AG04449 (cell line): ENCODE data around the gene PDCD5.

ENCODE experiments used
- CTCF ChIA-PET: fragments of 350-600 bp; formaldehyde crosslinking; extraction: SDS; loops from one replicate; lab custom pipeline; 2021; ENCODE audit warnings: antibody characterized with exemption; lab: Yijun Ruan, JAX
- POLR2A ChIA-PET: fragments of 400-600, 350-600 bp; formaldehyde crosslinking; extraction: SDS; loops from one replicate; lab custom pipeline; 2020; ENCODE audit warnings: antibody characterized with exemption, inconsistent platforms; lab: Yijun Ruan, JAX
- DNase-seq: peaks from one replicate; pipeline ENCODE4 v3.0.0-alpha.2; 2010; ENCODE audit warnings: low read depth, low spot score
- H3K4me3 ChIP-seq: 2 replicates; pipeline ENCODE4 v1.5.1; 2011; ENCODE audit warnings: low read depth, mild to moderate bottlenecking, control low read depth, low read length
- TF ChIP-seq, protein P1 (sequence below): IDR thresholded peaks from one replicate; pipeline ENCODE4 v1.5.1; 2011; ENCODE audit warnings: mild to moderate bottlenecking, moderate library complexity, low read length, control low read depth, inconsistent platforms; ENCODE audit not compliant: insufficient read depth; ENCODE audit errors: missing control alignments

The PDCD5 gene

DNA sequence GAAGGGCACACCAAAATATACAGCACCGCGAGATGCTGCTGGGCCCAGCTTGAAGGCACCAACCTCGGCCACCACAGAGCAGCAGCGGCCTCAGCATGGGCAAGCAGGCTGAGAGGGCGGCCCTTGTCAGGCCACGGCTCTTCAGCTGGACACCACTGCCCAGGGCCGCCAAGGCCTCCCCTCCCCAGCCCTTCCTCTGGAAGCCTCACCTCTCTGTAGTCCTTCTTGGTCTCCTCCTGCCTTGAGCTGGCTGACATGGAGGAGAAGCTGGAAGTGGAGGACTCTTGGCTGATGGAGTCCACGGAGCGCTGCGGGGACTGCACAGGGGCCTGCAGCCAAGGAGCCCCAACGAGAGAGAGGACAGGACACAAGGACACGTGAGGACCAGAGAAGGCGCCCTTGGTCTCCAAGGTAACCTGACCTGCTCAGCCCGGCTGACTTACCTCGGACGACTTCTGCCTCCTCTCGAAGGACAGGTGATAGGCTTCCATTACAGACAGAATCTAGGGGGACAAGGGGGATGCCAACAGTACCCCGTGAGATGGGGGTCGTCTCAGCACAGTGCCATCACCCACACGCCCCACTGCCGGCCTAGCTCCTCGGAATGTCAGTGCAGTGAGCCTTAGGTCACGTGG, 38.2 kb downstream of the PDCD5 start:
- no peak overlapping the region for H3K4me3 ChIP-seq
- ChIA-PET POLR2A (no interaction called here), CTCF (interaction anchor here (1.9 kb wide), 1 partner anchor 19 kb away, joined by 6 read pairs; no protein-coding TSS in a partner anchor)
- TF ChIP-seq, protein P1, sequence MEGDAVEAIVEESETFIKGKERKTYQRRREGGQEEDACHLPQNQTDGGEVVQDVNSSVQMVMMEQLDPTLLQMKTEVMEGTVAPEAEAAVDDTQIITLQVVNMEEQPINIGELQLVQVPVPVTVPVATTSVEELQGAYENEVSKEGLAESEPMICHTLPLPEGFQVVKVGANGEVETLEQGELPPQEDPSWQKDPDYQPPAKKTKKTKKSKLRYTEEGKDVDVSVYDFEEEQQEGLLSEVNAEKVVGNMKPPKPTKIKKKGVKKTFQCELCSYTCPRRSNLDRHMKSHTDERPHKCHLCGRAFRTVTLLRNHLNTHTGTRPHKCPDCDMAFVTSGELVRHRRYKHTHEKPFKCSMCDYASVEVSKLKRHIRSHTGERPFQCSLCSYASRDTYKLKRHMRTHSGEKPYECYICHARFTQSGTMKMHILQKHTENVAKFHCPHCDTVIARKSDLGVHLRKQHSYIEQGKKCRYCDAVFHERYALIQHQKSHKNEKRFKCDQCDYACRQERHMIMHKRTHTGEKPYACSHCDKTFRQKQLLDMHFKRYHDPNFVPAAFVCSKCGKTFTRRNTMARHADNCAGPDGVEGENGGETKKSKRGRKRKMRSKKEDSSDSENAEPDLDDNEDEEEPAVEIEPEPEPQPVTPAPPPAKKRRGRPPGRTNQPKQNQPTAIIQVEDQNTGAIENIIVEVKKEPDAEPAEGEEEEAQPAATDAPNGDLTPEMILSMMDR, result no peak
- DNase-seq, result no peak

- no peak overlapping the region for H3K4me3 ChIP-seq
- CTCF ChIA-PET, result interaction anchor here (1.0 to 1.4 kb wide), 2 partner anchors 22 to 23 kb away, joined by 3 to 4 read pairs; no protein-coding TSS in a partner anchor
- POLR2A ChIA-PET, result no interaction called here
- no peak for DNase-seq
- TF ChIP-seq, protein P1, result no peak
These were observed 41.0 kb downstream of the PDCD5 start for GRCh38 chr19:32622002-32622401.

- TF ChIP-seq, protein P1, result no peak
- H3K4me3 ChIP-seq, result no peak overlapping the region
- no peak for DNase-seq
- POLR2A ChIA-PET, result no interaction called here
- CTCF ChIA-PET, result interaction anchor here (0.6 to 1.2 kb wide), 2 partner anchors 12 to 1328 kb away, joined by 3 read pairs; no protein-coding TSS in a partner anchor
These were observed 43.4 kb downstream of the PDCD5 start for GRCh38 chr19:32624410-32624809.

DNA sequence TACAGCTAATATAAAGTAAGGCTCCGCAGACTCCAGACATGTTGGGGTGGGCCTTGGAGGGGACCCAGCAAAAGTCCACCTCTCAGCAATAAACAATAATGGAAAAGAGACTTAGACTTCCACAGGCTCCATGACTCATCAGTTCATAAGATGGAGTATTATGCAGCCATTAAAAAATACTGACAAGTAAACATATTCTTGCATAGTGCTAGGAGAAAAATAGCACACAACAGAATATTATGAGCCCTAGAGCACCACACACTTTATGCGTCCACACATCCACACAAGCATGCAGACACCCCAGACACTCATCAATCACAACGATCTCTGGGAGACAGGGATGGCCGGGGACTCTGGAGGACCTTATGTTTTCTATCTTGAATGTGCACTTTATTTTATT, 46.0 kb downstream of the PDCD5 start:
- POLR2A ChIA-PET, result no interaction called here
- TF ChIP-seq, protein P1, result no peak
- CTCF ChIA-PET, result interaction anchor here (1.4 kb wide), 1 partner anchor 11 kb away, joined by 4 read pairs; no protein-coding TSS in a partner anchor
- no peak overlapping the region for H3K4me3 ChIP-seq
- no peak for DNase-seq

DNA sequence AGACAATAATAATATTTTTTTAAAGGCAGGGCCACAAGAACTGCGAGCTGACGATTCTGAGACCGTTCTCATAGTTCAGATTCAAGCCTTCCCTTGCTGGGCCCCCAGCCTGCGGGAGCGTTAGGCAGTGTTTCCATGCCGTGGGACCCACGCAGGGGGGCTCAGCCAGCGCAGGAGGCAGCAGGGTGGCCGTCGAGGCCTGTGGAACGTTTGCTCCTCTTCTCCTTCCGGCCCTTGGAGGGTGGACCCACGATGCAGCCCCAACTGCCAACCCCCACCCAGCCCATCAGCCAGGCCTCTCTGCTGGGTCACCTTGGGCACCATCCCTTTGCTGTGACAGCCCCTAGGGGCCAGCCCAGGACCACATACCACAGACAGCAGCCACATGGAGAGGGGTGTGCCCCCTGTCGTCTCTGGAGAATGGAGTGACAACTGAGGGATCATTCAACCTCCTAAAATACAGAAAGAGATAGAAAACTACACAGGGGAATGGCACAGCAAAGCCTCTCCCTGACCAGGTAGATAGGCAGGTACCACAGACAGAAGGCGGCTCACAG, 46.8 kb downstream of the PDCD5 start:
- ChIA-PET CTCF (interaction anchor here (1.4 kb wide), 1 partner anchor 10 kb away, joined by 4 read pairs; no protein-coding TSS in a partner anchor), POLR2A (no interaction called here)
- TF ChIP-seq, protein P1, result no peak
- no peak for DNase-seq
- H3K4me3 ChIP-seq, result no peak overlapping the region

DNA sequence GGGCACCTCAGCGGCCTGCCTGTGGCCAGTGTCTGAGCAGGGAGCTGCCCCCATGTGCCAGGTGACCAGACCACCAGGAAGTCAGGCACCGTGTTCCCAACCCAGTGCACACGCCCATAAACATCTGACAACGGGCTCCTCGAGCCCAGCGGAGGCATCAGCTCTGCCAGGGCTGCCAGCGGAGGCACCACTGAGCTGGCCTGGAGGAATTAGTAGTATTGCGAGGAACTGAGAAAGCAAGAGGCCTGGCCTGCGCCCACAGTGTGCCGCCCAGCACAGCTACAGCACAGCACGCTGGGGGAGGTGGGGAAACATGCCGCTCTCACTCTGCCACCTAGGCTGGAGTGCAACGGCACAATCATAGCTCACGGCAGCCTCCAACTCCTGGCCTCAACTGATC, 49.3 kb downstream of the PDCD5 start:
- DNase-seq, result no peak
- H3K4me3 ChIP-seq, result no peak overlapping the region
- POLR2A ChIA-PET, result interaction anchor here (0.6 kb wide), 1 partner anchor 25 kb away, joined by 3 read pairs; no protein-coding TSS in a partner anchor
- TF ChIP-seq, protein P1, result no peak
- CTCF ChIA-PET, result no interaction called here
